Neural cell (in vitro differentiated cells): ENCODE data around the gene ATP5F1E. TPM values are rescaled to one million over a fixed set of nuclear protein-coding genes. Genes with fewer than 3 reads are reported as not detected.

Source experiments
- H2AFZ ChIP-seq: fragments of 200-600, 300-800 bp; sonication (generic), shearing (Covaris generic); 2 replicates; pipeline ENCODE4 v1.6.0; 2014; ENCODE audit warnings: low read depth, mild to moderate bottlenecking, antibody characterized with exemption, low read length, moderate library complexity
- H3F3A ChIP-seq: fragments of 200-600 bp; shearing (Covaris generic); 2 replicates; pipeline ENCODE4 v1.6.1; 2016; ENCODE audit warnings: mild to moderate bottlenecking, moderate library complexity, mixed read lengths, antibody characterized with exemption, low read length; ENCODE audit not compliant: insufficient read depth, poor library complexity, severe bottlenecking
- H3K27ac ChIP-seq: fragments of 200-600, 300-800 bp; sonication (generic), shearing (Covaris generic); 2 replicates; pipeline ENCODE4 v1.5.1; 2014; ENCODE audit warnings: mild to moderate bottlenecking, low read length, moderate library complexity
- H3K27me3 ChIP-seq: fragments of 300-800, 200-600 bp; sonication (generic), shearing (Covaris generic); 2 replicates; pipeline ENCODE4 v1.6.0; 2014; ENCODE audit warnings: mild to moderate bottlenecking, low read depth, low read length, moderate library complexity; ENCODE audit not compliant: insufficient read depth
- H3K36me3 ChIP-seq: fragments of 300-800, 200-600 bp; sonication (generic), shearing (Covaris generic); 2 replicates; pipeline ENCODE4 v1.5.1; 2014; ENCODE audit warnings: mild to moderate bottlenecking, antibody characterized with exemption, low read length, moderate library complexity; ENCODE audit not compliant: insufficient read depth
- H3K4me2 ChIP-seq: fragments of 300-800, 200-600 bp; sonication (generic), shearing (Covaris generic); 2 replicates; pipeline ENCODE4 v1.6.0; 2014; ENCODE audit warnings: mild to moderate bottlenecking, low read length
- H3K4me3 ChIP-seq: fragments of 300-800, 200-600 bp; sonication (generic), shearing (Covaris generic); 2 replicates; pipeline ENCODE4 v1.5.1; 2014; ENCODE audit warnings: mild to moderate bottlenecking, low read length, moderate library complexity
- H3K79me2 ChIP-seq: fragments of 200-600 bp; shearing (Covaris generic); replicated peaks from 2 replicates; pipeline ENCODE4 v1.6.0; 2014; ENCODE audit warnings: mild to moderate bottlenecking, low read length, moderate library complexity; ENCODE audit not compliant: insufficient read depth
- H3K9ac ChIP-seq: fragments of 300-800, 200-600 bp; sonication (generic), shearing (Covaris generic); 2 replicates; pipeline ENCODE4 v1.6.1; 2016; ENCODE audit warnings: mild to moderate bottlenecking, low read length, mixed read lengths
- H3K9me2 ChIP-seq: fragments of 200-600 bp; shearing (Covaris generic); 2 replicates; pipeline ENCODE4 v1.6.1; 2016; ENCODE audit warnings: mild to moderate bottlenecking, low read length, mixed read lengths; ENCODE audit not compliant: insufficient read depth
- H3K9me3 ChIP-seq: fragments of 200-600, 300-800 bp; sonication (generic), shearing (Covaris generic); 2 replicates; pipeline ENCODE4 v1.6.1; 2016; ENCODE audit warnings: mild to moderate bottlenecking, mixed run types, low read length, moderate library complexity, mixed read lengths
- H4K20me1 ChIP-seq: fragments of 200-600 bp; shearing (Covaris generic); 2 replicates; pipeline ENCODE4 v1.6.1; 2016; ENCODE audit warnings: mild to moderate bottlenecking, mixed run types; ENCODE audit not compliant: insufficient read depth
- CTCF ChIP-seq: fragments of 450-650 bp; IDR thresholded peaks from 2 replicates; pipeline ENCODE4 v1.5.1; 2014; ENCODE audit warnings: antibody characterized with exemption, mild to moderate bottlenecking, moderate library complexity; ENCODE audit not compliant: poor library complexity, severe bottlenecking
- EP300 ChIP-seq: fragments of 450-650 bp; conservative IDR thresholded peaks from 2 replicates; pipeline ENCODE4 v1.6.1; 2014; ENCODE audit warnings: antibody characterized with exemption, mild to moderate bottlenecking, moderate library complexity; ENCODE audit not compliant: poor library complexity, severe bottlenecking
- EZH2 ChIP-seq: fragments of 200-600, 300-800 bp; shearing (Covaris generic), sonication (generic); IDR thresholded peaks from 2 replicates; pipeline ENCODE4 v1.6.1; 2014; ENCODE audit warnings: antibody characterized with exemption, low read length, borderline replicate concordance, mild to moderate bottlenecking; ENCODE audit not compliant: insufficient read depth, poor library complexity, severe bottlenecking
- MXI1 ChIP-seq: fragments of 450-650 bp; conservative IDR thresholded peaks from 2 replicates; pipeline ENCODE4 v1.6.1; 2014; ENCODE audit warnings: antibody characterized with exemption, mild to moderate bottlenecking; ENCODE audit not compliant: poor library complexity, severe bottlenecking
- POLR2AphosphoS5 ChIP-seq: IDR thresholded peaks from 2 replicates; pipeline ENCODE4 v1.6.1; 2012
- RAD21 ChIP-seq: fragments of 450-650 bp; conservative IDR thresholded peaks from 2 replicates; pipeline ENCODE4 v1.6.1; 2014; ENCODE audit warnings: antibody characterized with exemption, mild to moderate bottlenecking, moderate library complexity
- REST ChIP-seq: IDR thresholded peaks from 2 replicates; pipeline ENCODE4 v1.6.1; 2012; ENCODE audit warnings: borderline replicate concordance
- SMC3 ChIP-seq: fragments of 450-650 bp; conservative IDR thresholded peaks from 2 replicates; pipeline ENCODE4 v1.6.1; 2014; ENCODE audit warnings: antibody characterized with exemption, mild to moderate bottlenecking, moderate library complexity; ENCODE audit not compliant: poor library complexity
- TAF1 ChIP-seq: IDR thresholded peaks from 2 replicates; pipeline ENCODE4 v1.6.1; 2012; ENCODE audit warnings: low read depth
- polyA plus RNA-seq: library from polyadenylated mRNA; depleted of rRNA; stranded (reverse); fragments of >200 nt; gene quantifications from 2 replicates; pipeline ENCODE4 v1.2.3, GENCODE V29; 2014

The ATP5F1E gene
- polyA plus RNA-seq, 1 donor from 2014 or later: 133 TPM

- no peak overlapping the region for H3K4me3 ChIP-seq
- no peaks in the 10 kb centered on the region for H3K79me2 ChIP-seq
- H3K4me2 ChIP-seq: no peak overlapping the region
- H3K9ac ChIP-seq: no peak overlapping the region
- H3K9me2 ChIP-seq: no peaks in the 10 kb centered on the region
- no peaks in the 10 kb centered on the region for H3K36me3 ChIP-seq
- H2AFZ ChIP-seq: no peak overlapping the region
- peaks cover 8% of the 10 kb centered on the region for H3K27me3 ChIP-seq
- TF ChIP-seq POLR2AphosphoS5 (no peak), SMC3 (no peak), CTCF (no peak), EZH2 (no peak), MXI1 (no peak)
- H3F3A ChIP-seq: no peaks in the 10 kb centered on the region
- H3K27ac ChIP-seq: no peak overlapping the region
- no peaks in the 10 kb centered on the region for H3K9me3 ChIP-seq
- H4K20me1 ChIP-seq: no peaks in the 10 kb centered on the region
Observed at GRCh38 chr20:59001449-59002171, 30.5 kb downstream of the ATP5F1E start.

- no peak overlapping the region for H3K27ac ChIP-seq
- TF ChIP-seq MXI1 (no peak), CTCF (no peak), TAF1 (no peak), EZH2 (no peak), SMC3 (no peak), EP300 (no peak), RAD21 (no peak), REST (no peak)
- H3K27me3 ChIP-seq: peaks cover 2% of the 10 kb centered on the region
- no peaks in the 10 kb centered on the region for H3K79me2 ChIP-seq
- no peaks in the 10 kb centered on the region for H3F3A ChIP-seq
- H3K9me3 ChIP-seq: no peaks in the 10 kb centered on the region
- no peaks in the 10 kb centered on the region for H3K9me2 ChIP-seq
- H3K4me2 ChIP-seq: no peak overlapping the region
- no peak overlapping the region for H3K9ac ChIP-seq
- no peak overlapping the region for H3K4me3 ChIP-seq
- H3K36me3 ChIP-seq: no peaks in the 10 kb centered on the region
- no peak overlapping the region for H2AFZ ChIP-seq
- H4K20me1 ChIP-seq: no peaks in the 10 kb centered on the region
Observed at GRCh38 chr20:59001068-59001448, 31.1 kb downstream of the ATP5F1E start.
